OCI-LY7 (cell line): ENCODE measurements around the gene ANKMY1.

Source experiments
- EZH2phosphoT487 ChIP-seq: fragments of 200-600 bp; sonication (generic); IDR thresholded peaks from 2 replicates; pipeline ENCODE4 v1.6.1; 2018; ENCODE audit warnings: low read depth, borderline replicate concordance, mild to moderate bottlenecking, mixed run types, antibody characterized with exemption, low read length, moderate library complexity, mixed read lengths
- TF ChIP-seq, protein P1 (sequence below): fragments of 200-600 bp; sonication (generic); conservative IDR thresholded peaks from 2 replicates; pipeline ENCODE4 v1.5.1; 2014; ENCODE audit warnings: mild to moderate bottlenecking, antibody characterized with exemption, low read length, moderate library complexity, mixed read lengths

GRCh38 chr2:240602266-240603050 is 44.7 kb upstream of the ANKMY1 start:
- TF ChIP-seq, protein P1, sequence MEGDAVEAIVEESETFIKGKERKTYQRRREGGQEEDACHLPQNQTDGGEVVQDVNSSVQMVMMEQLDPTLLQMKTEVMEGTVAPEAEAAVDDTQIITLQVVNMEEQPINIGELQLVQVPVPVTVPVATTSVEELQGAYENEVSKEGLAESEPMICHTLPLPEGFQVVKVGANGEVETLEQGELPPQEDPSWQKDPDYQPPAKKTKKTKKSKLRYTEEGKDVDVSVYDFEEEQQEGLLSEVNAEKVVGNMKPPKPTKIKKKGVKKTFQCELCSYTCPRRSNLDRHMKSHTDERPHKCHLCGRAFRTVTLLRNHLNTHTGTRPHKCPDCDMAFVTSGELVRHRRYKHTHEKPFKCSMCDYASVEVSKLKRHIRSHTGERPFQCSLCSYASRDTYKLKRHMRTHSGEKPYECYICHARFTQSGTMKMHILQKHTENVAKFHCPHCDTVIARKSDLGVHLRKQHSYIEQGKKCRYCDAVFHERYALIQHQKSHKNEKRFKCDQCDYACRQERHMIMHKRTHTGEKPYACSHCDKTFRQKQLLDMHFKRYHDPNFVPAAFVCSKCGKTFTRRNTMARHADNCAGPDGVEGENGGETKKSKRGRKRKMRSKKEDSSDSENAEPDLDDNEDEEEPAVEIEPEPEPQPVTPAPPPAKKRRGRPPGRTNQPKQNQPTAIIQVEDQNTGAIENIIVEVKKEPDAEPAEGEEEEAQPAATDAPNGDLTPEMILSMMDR = no peak
- TF ChIP-seq EZH2phosphoT487 = no peak
